B cell (primary cell): ENCODE results near the gene KYNU. TPM values are rescaled to one million over a fixed set of nuclear protein-coding genes. Genes with fewer than 3 reads are reported as not detected.
A peak's percentile ranks its signal among the peaks of the same experiment; 100 is the strongest.

ENCODE experiments used
- ATAC-seq: fragments of 200-7000 bp; cut with Tn5 transposase; one replicate; pipeline ENCODE4 v1.10.0; 2021; ENCODE audit warnings: low read depth, mild to moderate bottlenecking, moderate number of reproducible peaks, moderate library complexity
- CTCF ChIA-PET: fragments of 350-600 bp; sonication (Branson Sonifier 250); formaldehyde crosslinking; loops from one replicate; lab custom pipeline; 2021; ENCODE audit warnings: antibody characterized with exemption, inconsistent platforms; lab: Charles Lee
- POLR2A ChIA-PET: fragments of 350-600 bp; sonication (Branson Sonifier 250); formaldehyde crosslinking; loops from one replicate; lab custom pipeline; 2021; ENCODE audit warnings: antibody characterized with exemption; lab: Charles Lee
- DNase-seq: peaks from one replicate; pipeline ENCODE4 v3.0.0; 2013
- H2AFZ ChIP-seq: 2 replicates; pipeline ENCODE4 v1.6.1; 2012; ENCODE audit warnings: mild to moderate bottlenecking, low read depth, low read length; ENCODE audit not compliant: insufficient read depth, poor library complexity, severe bottlenecking
- H3K27ac ChIP-seq, 2 donors: 1 replicate in 1 of 2; 2 replicates in 1 of 2; pipeline ENCODE4 v1.5.1; 2012 to 2013; ENCODE audit warnings: low read length in 2 of 2, mild to moderate bottlenecking in 2 of 2, moderate library complexity in 1 of 2
- H3K27me3 ChIP-seq, 4 experiments: fragments of 200-600 bp in 1 of 4; sonication (generic) in 1 of 4; replicated peaks in 1 of 4; 1 replicate in 2 of 4; 2 replicates in 2 of 4; pipeline versions ENCODE4 v1.6.1 to v1.7.0; 2013 to 2016; ENCODE audit warnings: low read length in 3 of 4, mild to moderate bottlenecking in 2 of 4, mixed read lengths in 1 of 4, moderate library complexity in 1 of 4; ENCODE audit not compliant: insufficient read depth in 4 of 4, control insufficient read depth in 3 of 4; ENCODE audit errors: control extremely low read depth in 1 of 4
- H3K36me3 ChIP-seq, 2 experiments: replicated peaks in 1 of 2; 1 replicate in 1 of 2; 2 replicates in 1 of 2; pipeline versions ENCODE4 v1.6.1 to v1.7.1; 2013; ENCODE audit warnings: low read length in 1 of 2; ENCODE audit not compliant: insufficient read depth in 2 of 2, control insufficient read depth in 1 of 2; ENCODE audit errors: control extremely low read depth in 1 of 2, extremely low read depth in 1 of 2
- H3K4me1 ChIP-seq, 2 donors: fragments of 200-600 bp in 1 of 2; sonication (generic) in 1 of 2; 1 replicate in 1 of 2; 2 replicates in 1 of 2; pipeline versions ENCODE4 v1.5.1 to v1.6.1; 2013 to 2017; ENCODE audit warnings: low read length in 2 of 2; ENCODE audit not compliant: control insufficient read depth in 2 of 2, insufficient read depth in 2 of 2
- H3K4me2 ChIP-seq: replicated peaks from 2 replicates; pipeline ENCODE3; 2012; ENCODE audit warnings: mild to moderate bottlenecking, low read depth, low read length; ENCODE audit not compliant: poor library complexity, severe bottlenecking
- H3K4me3 ChIP-seq, 5 experiments: fragments of 200-600 bp in 1 of 5; sonication (generic) in 1 of 5; 1 replicate in 3 of 5; 2 replicates in 2 of 5; pipeline versions ENCODE4 v1.5.1 to v1.7.0; 2011 to 2016; ENCODE audit warnings: low read length in 4 of 5, mild to moderate bottlenecking in 4 of 5, low read depth in 2 of 5, control low read depth in 1 of 5, moderate library complexity in 1 of 5; ENCODE audit not compliant: insufficient read depth in 1 of 5; ENCODE audit errors: control extremely low read depth in 1 of 5, extremely low read depth in 1 of 5
- H3K79me2 ChIP-seq: fragments of 200-600 bp; sonication (generic); one replicate; pipeline ENCODE4 v1.6.0; 2016; ENCODE audit warnings: low read length; ENCODE audit not compliant: control insufficient read depth, insufficient read depth
- H3K9ac ChIP-seq: fragments of 200-600 bp; sonication (generic); 2 replicates; pipeline ENCODE4 v1.6.1; 2017; ENCODE audit warnings: mild to moderate bottlenecking, low read length, moderate library complexity
- H3K9me3 ChIP-seq, 3 donors: one replicate each; pipeline versions ENCODE4 v1.6.1 to v1.7.1; 2013; ENCODE audit warnings: low read length in 2 of 3; ENCODE audit not compliant: control insufficient read depth in 2 of 3, insufficient read depth in 1 of 3; ENCODE audit errors: control extremely low read depth in 1 of 3
- H4K20me1 ChIP-seq: 2 replicates; pipeline ENCODE4 v1.6.0; 2012; ENCODE audit warnings: mild to moderate bottlenecking, low read length; ENCODE audit not compliant: insufficient read depth, control insufficient read depth, poor library complexity, severe bottlenecking
- H3K27ac Mint-ChIP-seq: one replicate; pipeline ENCODE4 v1.8.0; 2021; ENCODE audit warnings: mixed read lengths
- H3K27me3 Mint-ChIP-seq: one replicate; pipeline ENCODE4 v1.8.0; 2021; ENCODE audit warnings: mixed read lengths
- H3K4me1 Mint-ChIP-seq: one replicate; pipeline ENCODE4 v1.8.0; 2021; ENCODE audit warnings: mixed read lengths
- H3K4me3 Mint-ChIP-seq: one replicate; pipeline ENCODE4 v1.8.0; 2021; ENCODE audit warnings: mixed read lengths
- H3K9me3 Mint-ChIP-seq: one replicate; pipeline ENCODE4 v1.8.0; 2022; ENCODE audit warnings: mixed read lengths; ENCODE audit not compliant: insufficient read depth
- EZH2 ChIP-seq: IDR thresholded peaks from 2 replicates; pipeline ENCODE4 v1.6.1; 2012; ENCODE audit warnings: borderline replicate concordance, low read depth, mild to moderate bottlenecking, moderate library complexity, low read length; ENCODE audit not compliant: insufficient read depth, poor library complexity, severe bottlenecking
- WGBS: methylation state at CpG from one replicate; pipeline ENCODE4 v1.1.5; 2013; ENCODE audit warnings: missing lambda C conversion rate; ENCODE audit not compliant: insufficient coverage; 5-methylcytosine and 5-hydroxymethylcytosine counted together
- intact Hi-C: fragments of 100-400 bp; cut with micrococcal nuclease; formaldehyde crosslinking; loops from one replicate; pipeline ENCODE4 v1.10.0; 2022
- polyA plus RNA-seq: library from polyadenylated mRNA; depleted of rRNA; stranded (reverse); fragments of >200 nt; gene quantifications from 2 replicates; pipeline ENCODE4 v1.2.3, GENCODE V29; 2012
- total RNA-seq, 2 donors: library from RNA; stranded (reverse); fragments of 120-200 nt in 1 of 2; gene quantifications; 1 replicate in 1 of 2; 2 replicates in 1 of 2; pipeline versions ENCODE4 v1.2.3 to v1.2.4, GENCODE V29; 2013 to 2022
- TF ChIP-seq, protein P1 (sequence below): fragments of 200-600 bp; IDR thresholded peaks from one replicate; pipeline ENCODE4 v1.8.0; 2022; ENCODE audit warnings: antibody characterized with exemption, mild to moderate bottlenecking

Gene KYNU
- total and polyA plus RNA-seq, 2 donors (not counting 1 experiment from before 2014, with no cell fraction given) = 14.5 to 46.2 TPM

DNA sequence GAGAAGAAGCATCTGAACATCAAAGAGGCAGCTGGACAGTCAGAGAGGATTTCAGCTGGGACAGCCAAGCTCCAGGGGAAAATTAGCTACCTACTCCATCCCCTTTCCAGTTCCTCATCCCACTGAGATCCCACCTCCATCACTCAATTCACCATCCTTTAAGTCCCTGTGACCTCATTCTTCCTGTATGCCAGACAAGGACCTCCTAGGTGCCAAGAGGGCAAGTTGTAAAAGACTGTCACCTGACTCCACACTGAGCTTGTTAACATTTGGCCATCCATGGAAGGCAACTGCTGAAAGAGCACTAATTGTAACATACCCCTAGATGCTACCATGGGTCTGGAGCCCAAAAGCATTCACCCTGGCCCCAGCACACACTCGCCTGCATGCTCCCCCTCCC is 97.8 kb downstream of the KYNU start:
- Histone ChIP-seq H3K9ac (no peak overlapping the region), H3K36me3 (peaks cover 1 to 8% of the 10 kb centered on the region in 2 experiments), H3K27me3 (no peaks in the 10 kb centered on the region), H3K27ac (peak overlapping the region in 1 of 2 donors; percentile 24), H3K9me3 (no peaks in the 10 kb centered on the region), H3K4me1 (peaks cover 0 to 3% of the 10 kb centered on the region in 2 donors), H3K4me3 (no peak overlapping the region), H3K4me2 (no peak overlapping the region), H2AFZ (no peak overlapping the region), H3K79me2 (no peaks in the 10 kb centered on the region), H4K20me1 (no peaks in the 10 kb centered on the region)
- Mint-ChIP-seq H3K27me3 (no peaks in the 10 kb centered on the region), H3K4me3 (no peak overlapping the region), H3K4me1 (peaks cover 37% of the 10 kb centered on the region), H3K27ac (peak overlapping the region; percentile 78), H3K9me3 (no peaks in the 10 kb centered on the region)
- no peak for DNase-seq
- ChIA-PET CTCF (interaction anchor here (0.9 to 3.6 kb wide), 5 partner anchors 9 to 178 kb away, joined by 3 to 21 read pairs (median 4); partner anchors contain the start of gene KYNU), POLR2A (no interaction called here)
- ATAC-seq = no peak
- WGBS = no CpG with 5 or more reads among the region's 1 CpG
- intact Hi-C loops = no loop called here
- TF ChIP-seq, protein P1, sequence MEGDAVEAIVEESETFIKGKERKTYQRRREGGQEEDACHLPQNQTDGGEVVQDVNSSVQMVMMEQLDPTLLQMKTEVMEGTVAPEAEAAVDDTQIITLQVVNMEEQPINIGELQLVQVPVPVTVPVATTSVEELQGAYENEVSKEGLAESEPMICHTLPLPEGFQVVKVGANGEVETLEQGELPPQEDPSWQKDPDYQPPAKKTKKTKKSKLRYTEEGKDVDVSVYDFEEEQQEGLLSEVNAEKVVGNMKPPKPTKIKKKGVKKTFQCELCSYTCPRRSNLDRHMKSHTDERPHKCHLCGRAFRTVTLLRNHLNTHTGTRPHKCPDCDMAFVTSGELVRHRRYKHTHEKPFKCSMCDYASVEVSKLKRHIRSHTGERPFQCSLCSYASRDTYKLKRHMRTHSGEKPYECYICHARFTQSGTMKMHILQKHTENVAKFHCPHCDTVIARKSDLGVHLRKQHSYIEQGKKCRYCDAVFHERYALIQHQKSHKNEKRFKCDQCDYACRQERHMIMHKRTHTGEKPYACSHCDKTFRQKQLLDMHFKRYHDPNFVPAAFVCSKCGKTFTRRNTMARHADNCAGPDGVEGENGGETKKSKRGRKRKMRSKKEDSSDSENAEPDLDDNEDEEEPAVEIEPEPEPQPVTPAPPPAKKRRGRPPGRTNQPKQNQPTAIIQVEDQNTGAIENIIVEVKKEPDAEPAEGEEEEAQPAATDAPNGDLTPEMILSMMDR = no peak
- TF ChIP-seq EZH2 = no peak

DNA sequence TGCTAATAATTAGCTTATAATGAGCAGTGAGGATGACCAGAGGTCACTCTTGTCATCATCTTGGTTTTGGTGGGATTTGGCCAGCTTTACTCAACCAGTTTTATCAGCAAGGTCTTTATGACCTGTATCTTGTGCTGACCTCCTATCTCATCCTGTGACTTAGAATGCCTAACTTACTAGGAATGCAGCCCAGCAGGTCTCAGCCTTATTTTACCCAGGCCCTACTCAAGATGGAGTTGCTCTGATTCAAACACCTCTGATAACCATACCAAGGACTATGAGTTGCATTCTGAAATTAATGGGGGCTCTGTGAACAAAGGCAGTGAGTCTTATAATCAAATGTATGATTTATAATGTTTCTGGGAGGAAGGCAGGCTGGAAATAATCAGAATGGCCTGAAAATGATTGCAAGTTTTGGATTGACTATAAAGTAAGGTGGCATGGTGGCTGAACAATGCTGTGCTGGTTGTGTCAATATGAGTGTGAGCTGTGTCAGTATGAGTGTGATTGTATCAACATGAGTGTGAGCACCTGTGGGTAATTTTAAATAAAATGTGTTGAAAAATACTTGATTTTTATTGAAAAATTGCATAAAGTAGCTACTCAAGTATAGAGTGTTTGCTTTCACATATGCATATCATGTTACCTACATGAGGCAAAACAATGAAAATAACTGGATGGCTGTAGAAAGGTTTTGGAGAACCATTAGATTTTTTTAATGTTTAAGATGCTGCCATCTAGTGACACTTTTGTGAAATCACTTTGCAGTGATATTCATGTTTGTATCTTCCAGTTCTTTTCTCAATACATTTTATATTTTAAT is 103.0 kb downstream of the KYNU start:
- no peak overlapping the region for H3K27ac ChIP-seq
- peak; percentile 39 for DNase-seq
- ChIA-PET CTCF (interaction anchor here (0.8 to 5.7 kb wide), 16 partner anchors 9 to 385 kb away, joined by 3 to 57 read pairs (median 4); partner anchors contain the start of gene KYNU), POLR2A (no interaction called here)
- Mint-ChIP-seq H3K4me1 (peaks cover 36% of the 10 kb centered on the region), H3K9me3 (no peaks in the 10 kb centered on the region), H3K27ac (peak overlapping the region; percentile 42), H3K4me3 (no peak overlapping the region), H3K27me3 (no peaks in the 10 kb centered on the region)
- no peak for TF ChIP-seq EZH2
- TF ChIP-seq, protein P1 = peak; percentile 87
- H3K36me3 ChIP-seq = peaks cover 3 to 9% of the 10 kb centered on the region in 2 experiments
- H3K4me3 ChIP-seq = no peak overlapping the region
- H4K20me1 ChIP-seq = peaks cover 5% of the 10 kb centered on the region
- H3K9me3 ChIP-seq = no peaks in the 10 kb centered on the region
- H3K4me2 ChIP-seq = no peak overlapping the region
- intact Hi-C loops = loop anchor here (1.0 to 5.0 kb wide), 3 partner anchors 103 to 298 kb away; partner anchors contain the start of gene KYNU
- no peaks in the 10 kb centered on the region for H3K79me2 ChIP-seq
- ATAC-seq = peak; percentile 31
- no peaks in the 10 kb centered on the region for H3K27me3 ChIP-seq
- H3K4me1 ChIP-seq = peaks cover 6 to 9% of the 10 kb centered on the region in 2 donors
- no peak overlapping the region for H2AFZ ChIP-seq
- no peak overlapping the region for H3K9ac ChIP-seq
